SK-N-MC (cell line): ENCODE results near the gene LRRC71.

ENCODE experiments used
- EZH2 ChIP-seq: fragments of 200-600 bp; sonication (generic); IDR thresholded peaks from one replicate; pipeline ENCODE4 v1.6.1; 2017; ENCODE audit warnings: antibody characterized with exemption
- FOXP2 ChIP-seq: optimal IDR thresholded peaks from 2 replicates; pipeline ENCODE3; 2011; ENCODE audit warnings: mild to moderate bottlenecking, moderate library complexity; ENCODE audit not compliant: insufficient read depth; ENCODE audit errors: extremely low read length, control extremely low read depth
- POLR2AphosphoS5 ChIP-seq: IDR thresholded peaks from 2 replicates; pipeline ENCODE4 v1.6.1; 2012; ENCODE audit warnings: mild to moderate bottlenecking, low read depth, low read length, borderline replicate concordance

DNA sequence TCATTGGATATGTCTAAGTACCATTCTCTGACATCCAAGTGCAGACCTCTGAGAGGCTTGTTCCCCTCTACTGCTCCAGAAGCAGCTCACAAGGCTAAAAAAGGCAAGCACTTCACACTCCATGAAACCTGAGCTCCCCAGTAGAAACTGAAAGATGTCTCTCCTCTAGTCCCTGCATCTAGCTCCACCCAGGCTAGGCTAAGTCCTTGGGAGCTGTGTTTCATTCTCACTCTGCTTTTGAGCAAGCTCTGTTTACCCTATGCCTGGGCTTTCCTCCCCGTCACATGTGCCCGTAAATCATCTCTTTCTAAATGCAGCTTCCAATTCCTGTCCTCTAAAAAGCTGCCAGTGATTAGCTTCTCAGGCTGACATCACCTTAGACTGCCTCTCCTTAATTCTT, 39.0 kb downstream of the LRRC71 start:
- no peak for TF ChIP-seq POLR2AphosphoS5
- no peak for TF ChIP-seq EZH2
- TF ChIP-seq FOXP2: no peak
